ENCODE results near the gene MEX3A. TPM values are rescaled to one million over a fixed set of nuclear protein-coding genes. Genes with fewer than 3 reads are reported as not detected.

Gene MEX3A
- total RNA-seq, 1 donor from 2014 or later, result 114 TPM

- Mint-ChIP-seq H3K4me3 (ENCODE audit: unreplicated experiment) (no peak overlapping the region), H3K4me1 (ENCODE audit: low read depth, unreplicated experiment) (peaks cover 14% of the 10 kb centered on the region), H3K27ac (ENCODE audit: unreplicated experiment) (no peak overlapping the region), H3K9me3 (ENCODE audit: unreplicated experiment) (peaks cover 6% of the 10 kb centered on the region), H3K27me3 (ENCODE audit: unreplicated experiment) (peaks cover 4% of the 10 kb centered on the region), H3K36me3 (ENCODE audit: unreplicated experiment) (no peaks in the 10 kb centered on the region)
- no peak for DNase-seq
- no peak for TF ChIP-seq CTCF (IDR thresholded peaks at IDR 0.05; ENCODE audit: partially characterized antibody, unreplicated experiment)
Observed at GRCh38 chr1:156108057-156108456, 25.8 kb upstream of the MEX3A start.

GRCh38 chr1:156106624-156107488 is 24.6 kb upstream of the MEX3A start:
- peaks cover 8% of the 10 kb centered on the region for H3K9me3 Mint-ChIP-seq (ENCODE audit: unreplicated experiment)
- H3K4me1 Mint-ChIP-seq (ENCODE audit: low read depth, unreplicated experiment), result peaks cover 16% of the 10 kb centered on the region
- peak overlapping the region; percentile 28 for H3K4me3 Mint-ChIP-seq (ENCODE audit: unreplicated experiment)
- H3K36me3 Mint-ChIP-seq (ENCODE audit: unreplicated experiment), result no peaks in the 10 kb centered on the region
- DNase-seq, result no peak
- peaks cover 4% of the 10 kb centered on the region for H3K27me3 Mint-ChIP-seq (ENCODE audit: unreplicated experiment)
- peak overlapping the region; percentile 26 for H3K27ac Mint-ChIP-seq (ENCODE audit: unreplicated experiment)
- no peak for TF ChIP-seq CTCF (IDR thresholded peaks at IDR 0.05; ENCODE audit: partially characterized antibody, unreplicated experiment)

DNA sequence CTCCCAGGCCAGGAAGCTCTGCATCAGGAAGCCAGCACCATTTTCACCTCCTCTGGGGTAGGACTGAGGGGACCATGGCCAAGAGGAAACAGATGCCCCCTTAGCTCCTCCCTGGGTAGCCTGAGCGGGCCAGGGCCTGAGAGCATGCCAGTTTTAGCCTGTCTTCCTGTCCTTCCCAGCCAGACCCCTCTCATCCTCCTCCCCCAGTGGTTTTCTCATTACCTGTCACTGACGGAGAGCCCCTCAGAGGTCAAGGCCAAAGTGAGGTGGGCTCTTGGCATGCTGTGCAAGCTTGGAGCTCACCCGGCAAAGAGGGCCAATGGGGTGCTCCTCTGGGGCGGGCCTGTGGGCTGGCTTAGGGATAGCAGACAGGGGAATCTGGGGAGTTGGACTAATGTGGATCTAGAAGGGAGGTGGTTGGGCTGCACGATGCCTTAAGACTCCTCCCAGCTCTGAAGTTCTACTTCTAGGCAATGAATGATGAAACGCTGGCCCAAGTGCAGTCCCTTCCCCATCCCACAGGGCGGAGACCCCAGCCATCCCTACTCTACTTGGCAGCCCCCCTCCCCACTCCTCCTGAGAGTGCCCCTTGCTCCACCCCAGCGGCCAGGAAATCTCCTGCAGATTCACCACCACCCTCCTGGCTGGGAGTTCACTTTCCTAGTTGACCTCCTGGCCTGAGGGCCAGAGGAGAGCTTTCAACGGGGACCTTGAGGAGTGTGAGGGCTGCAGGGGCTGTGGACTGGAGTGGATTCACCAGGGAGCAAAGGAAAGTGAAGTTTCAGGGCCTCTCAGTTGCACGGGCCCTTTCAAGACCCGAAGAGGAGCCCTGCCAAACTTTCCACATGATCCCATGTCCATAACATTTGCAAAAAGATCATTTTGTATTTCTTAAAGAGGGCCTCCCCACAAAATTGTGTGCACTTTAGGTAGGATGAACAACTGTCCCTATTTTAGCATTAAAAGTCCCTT is 22.9 kb upstream of the MEX3A start:
- no peak for TF ChIP-seq CTCF (IDR thresholded peaks at IDR 0.05; ENCODE audit: partially characterized antibody, unreplicated experiment)
- Mint-ChIP-seq H3K4me3 (ENCODE audit: unreplicated experiment) (peak overlapping the region; percentile 74), H3K4me1 (ENCODE audit: low read depth, unreplicated experiment) (peaks cover 21% of the 10 kb centered on the region), H3K27me3 (ENCODE audit: unreplicated experiment) (peaks cover 5% of the 10 kb centered on the region), H3K27ac (ENCODE audit: unreplicated experiment) (no peak overlapping the region), H3K36me3 (ENCODE audit: unreplicated experiment) (no peaks in the 10 kb centered on the region), H3K9me3 (ENCODE audit: unreplicated experiment) (peaks cover 8% of the 10 kb centered on the region)
- no peak for DNase-seq

DNA sequence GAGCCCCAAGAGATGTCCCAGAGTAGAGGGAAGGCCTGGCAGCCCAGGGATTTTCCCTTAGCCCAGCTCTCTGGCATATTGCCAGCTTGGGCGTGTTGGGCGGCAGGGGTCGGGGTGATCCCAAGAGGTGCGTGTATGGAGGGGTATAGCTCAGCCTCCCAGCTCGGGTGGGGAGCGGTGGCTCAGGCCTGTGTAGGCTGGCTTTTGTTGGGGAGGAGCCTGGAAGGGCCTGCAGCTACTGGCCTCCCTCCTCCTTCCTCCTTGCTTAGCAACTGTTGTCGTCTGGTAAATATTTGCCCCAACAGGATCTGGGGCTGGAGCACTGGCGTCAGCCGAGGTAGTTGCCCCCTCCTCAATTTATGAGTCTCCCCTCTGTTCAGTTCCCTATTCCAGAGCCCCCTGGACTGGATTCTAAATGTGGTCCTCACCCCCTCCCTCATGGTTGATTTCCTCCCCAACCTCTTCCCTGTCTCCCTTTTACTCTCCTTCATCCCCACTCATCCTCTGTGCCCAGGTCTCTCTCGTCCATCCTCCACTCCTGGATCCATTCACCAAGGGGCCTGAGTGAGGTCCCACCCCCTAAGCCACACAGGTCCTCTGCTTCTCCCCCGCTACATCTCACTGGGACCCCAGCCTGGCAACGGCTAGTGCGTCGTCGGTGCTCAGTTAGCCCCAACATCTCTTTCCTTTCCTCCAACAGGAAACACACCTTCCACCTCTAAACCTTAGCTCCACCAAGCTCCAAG is 22.0 kb upstream of the MEX3A start:
- no peak overlapping the region for H3K27ac Mint-ChIP-seq (ENCODE audit: unreplicated experiment)
- DNase-seq, result no peak
- peak overlapping the region; percentile 59 for H3K4me3 Mint-ChIP-seq (ENCODE audit: unreplicated experiment)
- peaks cover 6% of the 10 kb centered on the region for H3K9me3 Mint-ChIP-seq (ENCODE audit: unreplicated experiment)
- peaks cover 21% of the 10 kb centered on the region for H3K4me1 Mint-ChIP-seq (ENCODE audit: low read depth, unreplicated experiment)
- no peaks in the 10 kb centered on the region for H3K36me3 Mint-ChIP-seq (ENCODE audit: unreplicated experiment)
- no peak for TF ChIP-seq CTCF (IDR thresholded peaks at IDR 0.05; ENCODE audit: partially characterized antibody, unreplicated experiment)
- peaks cover 7% of the 10 kb centered on the region for H3K27me3 Mint-ChIP-seq (ENCODE audit: unreplicated experiment)

All from glutamatergic neuron (in vitro differentiated cells).